Measurements from ENCODE around the gene RB1. TPM values are rescaled to one million over a fixed set of nuclear protein-coding genes. Genes with fewer than 3 reads are reported as not detected.
A peak's percentile ranks its signal among the peaks of the same experiment; 100 is the strongest.

RB1 gene
- total RNA-seq, 1 donor from 2014 or later: 10.6 TPM

DNA sequence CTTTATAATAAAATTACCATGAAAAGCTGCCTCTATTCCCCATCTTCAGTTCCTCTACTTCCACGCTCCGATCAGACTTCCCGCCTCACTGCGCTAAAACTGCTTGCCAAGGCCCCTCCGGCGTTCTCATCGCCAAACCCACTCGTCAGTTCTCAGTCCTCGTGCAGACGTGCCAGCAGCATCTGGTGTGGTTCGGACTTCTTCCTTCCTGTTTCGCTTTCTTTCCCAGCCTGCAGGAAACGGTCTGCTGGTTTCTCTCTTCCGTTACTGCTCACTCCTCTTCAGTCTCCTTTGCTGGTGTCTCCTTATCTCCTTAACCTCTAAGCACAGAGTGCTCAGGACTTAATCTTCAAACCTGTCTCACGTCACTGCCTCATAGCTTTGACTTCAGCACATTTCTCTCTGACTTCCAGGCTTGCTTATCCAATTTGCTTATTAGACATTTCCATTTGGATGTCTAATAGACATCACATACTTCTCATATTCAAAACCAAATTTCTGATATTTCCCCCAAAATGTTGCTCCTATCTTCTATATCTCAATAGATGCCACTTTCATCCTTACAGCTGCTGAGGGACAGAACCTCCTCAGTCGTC, 189.0 kb downstream of the RB1 start:
- peak; percentile 47 to 78 for DNase-seq (ENCODE audit: low spot score in 2 of 2)
- peak overlapping the region in 1 of 2 donors; percentile 8 for H3K4me3 ChIP-seq
- no peaks in the 10 kb centered on the region for H3K27me3 ChIP-seq
- no peaks in the 10 kb centered on the region for H3K9me3 ChIP-seq
- intact Hi-C loops (cut with DNase I): no loop called here
- H3K4me1 ChIP-seq: no peaks in the 10 kb centered on the region
- H3K27ac ChIP-seq: peak overlapping the region; percentile 28 to 50
- TF ChIP-seq, protein P1, sequence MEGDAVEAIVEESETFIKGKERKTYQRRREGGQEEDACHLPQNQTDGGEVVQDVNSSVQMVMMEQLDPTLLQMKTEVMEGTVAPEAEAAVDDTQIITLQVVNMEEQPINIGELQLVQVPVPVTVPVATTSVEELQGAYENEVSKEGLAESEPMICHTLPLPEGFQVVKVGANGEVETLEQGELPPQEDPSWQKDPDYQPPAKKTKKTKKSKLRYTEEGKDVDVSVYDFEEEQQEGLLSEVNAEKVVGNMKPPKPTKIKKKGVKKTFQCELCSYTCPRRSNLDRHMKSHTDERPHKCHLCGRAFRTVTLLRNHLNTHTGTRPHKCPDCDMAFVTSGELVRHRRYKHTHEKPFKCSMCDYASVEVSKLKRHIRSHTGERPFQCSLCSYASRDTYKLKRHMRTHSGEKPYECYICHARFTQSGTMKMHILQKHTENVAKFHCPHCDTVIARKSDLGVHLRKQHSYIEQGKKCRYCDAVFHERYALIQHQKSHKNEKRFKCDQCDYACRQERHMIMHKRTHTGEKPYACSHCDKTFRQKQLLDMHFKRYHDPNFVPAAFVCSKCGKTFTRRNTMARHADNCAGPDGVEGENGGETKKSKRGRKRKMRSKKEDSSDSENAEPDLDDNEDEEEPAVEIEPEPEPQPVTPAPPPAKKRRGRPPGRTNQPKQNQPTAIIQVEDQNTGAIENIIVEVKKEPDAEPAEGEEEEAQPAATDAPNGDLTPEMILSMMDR (IDR thresholded peaks at IDR 0.05): no peak
- no peaks in the 10 kb centered on the region for H3K36me3 ChIP-seq

DNA sequence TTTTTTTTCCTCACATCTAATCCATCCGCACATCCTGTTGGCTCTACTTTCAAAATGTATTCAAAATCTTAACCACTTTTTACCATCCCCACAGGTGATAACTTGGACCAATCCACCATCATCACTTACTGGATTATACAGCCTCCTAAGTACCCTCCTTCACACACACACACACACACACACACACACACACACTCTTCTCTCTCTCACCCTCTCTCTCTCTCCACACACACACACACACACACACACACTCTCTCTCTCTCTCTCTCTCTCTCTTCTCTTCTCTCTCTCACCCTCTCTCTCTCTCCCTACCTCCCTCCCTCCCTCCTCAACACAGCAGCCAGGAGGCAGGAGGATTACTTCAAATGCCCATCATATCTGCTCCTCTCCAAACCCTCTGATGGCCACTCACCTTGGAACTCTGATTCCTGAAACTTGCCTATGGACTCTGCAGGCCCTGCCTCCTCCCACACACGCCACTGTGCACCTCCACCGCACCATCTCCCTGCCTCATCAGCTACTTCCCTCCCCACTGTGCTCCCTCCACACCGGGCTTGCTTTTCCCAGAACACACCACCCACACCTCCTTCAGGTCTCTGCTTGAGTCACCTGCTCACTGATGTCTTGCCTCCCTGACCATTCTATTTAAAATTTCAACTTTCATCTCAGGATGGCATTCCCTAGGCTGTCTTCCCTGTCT, 189.7 kb downstream of the RB1 start:
- DNase-seq (ENCODE audit: low spot score in 2 of 2): no peak
- no peaks in the 10 kb centered on the region for H3K36me3 ChIP-seq
- TF ChIP-seq, protein P1 (IDR thresholded peaks at IDR 0.05): no peak
- peak overlapping the region; percentile 19 to 50 for H3K27ac ChIP-seq
- no peaks in the 10 kb centered on the region for H3K4me1 ChIP-seq
- H3K4me3 ChIP-seq: no peak overlapping the region
- H3K9me3 ChIP-seq: no peaks in the 10 kb centered on the region
- no peaks in the 10 kb centered on the region for H3K27me3 ChIP-seq
- intact Hi-C loops (cut with DNase I): no loop called here

DNA sequence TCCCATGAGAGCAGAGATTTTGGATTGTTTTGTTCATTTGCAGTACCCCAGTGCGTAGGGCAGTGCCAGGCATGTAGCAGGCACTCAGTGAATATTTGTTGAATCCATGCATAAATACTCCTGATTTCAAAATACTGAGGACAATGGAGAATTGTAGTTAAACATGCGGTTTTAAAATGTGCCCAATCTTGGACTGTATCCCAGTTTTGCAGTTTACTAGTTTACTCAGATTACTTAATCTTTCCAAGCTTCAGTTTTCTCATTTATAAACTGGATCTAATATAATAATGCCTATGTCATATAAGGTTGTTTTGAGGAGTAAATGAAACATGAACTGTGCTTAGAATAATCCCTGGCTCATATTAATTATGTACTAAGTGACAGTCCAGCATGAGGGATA, 190.3 kb downstream of the RB1 start:
- no peaks in the 10 kb centered on the region for H3K36me3 ChIP-seq
- intact Hi-C loops (cut with DNase I): no loop called here
- no peak for DNase-seq (ENCODE audit: low spot score in 2 of 2)
- H3K9me3 ChIP-seq: no peaks in the 10 kb centered on the region
- no peak overlapping the region for H3K4me3 ChIP-seq
- no peaks in the 10 kb centered on the region for H3K4me1 ChIP-seq
- H3K27me3 ChIP-seq: no peaks in the 10 kb centered on the region
- no peak overlapping the region for H3K27ac ChIP-seq
- TF ChIP-seq, protein P1 (IDR thresholded peaks at IDR 0.05): no peak

DNA sequence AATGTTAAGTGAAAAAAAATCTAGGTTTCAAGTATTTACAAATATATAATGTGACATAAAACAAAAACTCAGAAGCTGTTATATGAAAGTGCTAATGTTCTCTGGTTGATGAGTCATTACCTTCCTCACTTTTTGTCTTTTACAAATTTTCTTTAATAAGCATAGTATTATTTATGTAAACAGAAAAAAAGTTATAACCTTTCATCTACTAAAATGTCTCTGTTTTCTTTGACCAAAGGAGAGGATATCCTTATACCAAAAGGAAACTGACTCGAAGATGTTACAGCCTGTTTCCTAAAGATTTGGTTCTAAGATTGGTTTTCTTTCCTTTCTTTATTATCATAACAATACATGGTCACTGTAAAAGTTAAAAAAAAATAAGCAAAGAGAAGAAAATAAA, 191.3 kb downstream of the RB1 start:
- no peaks in the 10 kb centered on the region for H3K9me3 ChIP-seq
- intact Hi-C loops (cut with DNase I): no loop called here
- no peak overlapping the region for H3K4me3 ChIP-seq
- no peak overlapping the region for H3K27ac ChIP-seq
- no peak for DNase-seq (ENCODE audit: low spot score in 2 of 2)
- no peaks in the 10 kb centered on the region for H3K27me3 ChIP-seq
- H3K4me1 ChIP-seq: no peaks in the 10 kb centered on the region
- TF ChIP-seq, protein P1 (IDR thresholded peaks at IDR 0.05): no peak
- H3K36me3 ChIP-seq: peaks cover 0 to 4% of the 10 kb centered on the region in 2 donors

DNA sequence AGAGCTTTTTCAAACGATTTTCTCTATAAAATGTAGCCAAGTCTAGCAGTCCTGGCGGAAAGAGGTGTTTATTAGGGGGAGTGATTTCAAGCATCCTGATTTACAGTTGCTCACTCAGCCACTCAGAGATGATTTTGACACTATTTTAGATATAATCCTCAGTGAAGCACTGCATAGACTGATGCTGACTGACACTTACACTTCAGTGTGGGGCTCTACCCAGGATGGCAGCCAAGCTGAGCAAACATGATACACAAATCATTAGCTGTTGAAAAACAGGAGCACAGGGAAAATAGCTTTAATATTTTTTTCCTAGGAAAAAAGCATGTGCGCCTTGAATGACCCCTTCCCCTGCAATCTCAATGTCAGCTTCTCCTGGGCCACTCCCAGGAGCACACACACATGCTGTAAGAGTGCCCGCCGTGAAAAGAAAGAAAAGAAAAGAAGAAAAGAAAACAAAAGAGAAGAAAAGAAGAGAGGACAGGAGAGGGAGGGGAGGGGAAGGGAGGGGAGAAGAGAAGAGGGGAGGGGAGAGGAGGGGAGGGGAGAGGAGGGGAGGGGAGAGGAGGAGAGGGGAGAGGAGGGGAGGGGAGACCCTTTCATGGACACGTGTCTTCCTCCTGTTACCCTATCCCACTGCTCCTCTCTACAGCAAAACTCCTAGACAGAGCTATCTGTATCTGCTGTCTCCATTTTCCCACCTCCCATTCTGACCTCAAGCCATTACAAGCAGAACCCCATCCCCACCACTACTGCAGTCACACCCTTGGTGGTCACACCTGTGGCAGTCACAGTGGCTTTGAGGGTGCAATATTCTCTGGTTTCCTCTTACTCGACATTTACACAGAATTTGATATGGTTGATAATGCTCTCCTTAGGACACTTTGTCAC, 193.0 kb downstream of the RB1 start:
- H3K27me3 ChIP-seq: no peaks in the 10 kb centered on the region
- H3K9me3 ChIP-seq: no peaks in the 10 kb centered on the region
- H3K4me3 ChIP-seq: no peak overlapping the region
- no peaks in the 10 kb centered on the region for H3K4me1 ChIP-seq
- TF ChIP-seq, protein P1 (IDR thresholded peaks at IDR 0.05): no peak
- H3K36me3 ChIP-seq: peaks cover 0 to 4% of the 10 kb centered on the region in 2 donors
- H3K27ac ChIP-seq: no peak overlapping the region
- no peak for DNase-seq (ENCODE audit: low spot score in 2 of 2)
- intact Hi-C loops (cut with DNase I): no loop called here
